ENCODE measurements around the gene NTMT2. TPM values are rescaled to one million over a fixed set of nuclear protein-coding genes. Genes with fewer than 3 reads are reported as not detected.

Gene NTMT2
- total and polyA plus RNA-seq, 2 of the 8 experiments (the other 6 are each of a cell fraction or from before 2014, with no cell fraction given) = 0.38 TPM; not detected in 1

DNA sequence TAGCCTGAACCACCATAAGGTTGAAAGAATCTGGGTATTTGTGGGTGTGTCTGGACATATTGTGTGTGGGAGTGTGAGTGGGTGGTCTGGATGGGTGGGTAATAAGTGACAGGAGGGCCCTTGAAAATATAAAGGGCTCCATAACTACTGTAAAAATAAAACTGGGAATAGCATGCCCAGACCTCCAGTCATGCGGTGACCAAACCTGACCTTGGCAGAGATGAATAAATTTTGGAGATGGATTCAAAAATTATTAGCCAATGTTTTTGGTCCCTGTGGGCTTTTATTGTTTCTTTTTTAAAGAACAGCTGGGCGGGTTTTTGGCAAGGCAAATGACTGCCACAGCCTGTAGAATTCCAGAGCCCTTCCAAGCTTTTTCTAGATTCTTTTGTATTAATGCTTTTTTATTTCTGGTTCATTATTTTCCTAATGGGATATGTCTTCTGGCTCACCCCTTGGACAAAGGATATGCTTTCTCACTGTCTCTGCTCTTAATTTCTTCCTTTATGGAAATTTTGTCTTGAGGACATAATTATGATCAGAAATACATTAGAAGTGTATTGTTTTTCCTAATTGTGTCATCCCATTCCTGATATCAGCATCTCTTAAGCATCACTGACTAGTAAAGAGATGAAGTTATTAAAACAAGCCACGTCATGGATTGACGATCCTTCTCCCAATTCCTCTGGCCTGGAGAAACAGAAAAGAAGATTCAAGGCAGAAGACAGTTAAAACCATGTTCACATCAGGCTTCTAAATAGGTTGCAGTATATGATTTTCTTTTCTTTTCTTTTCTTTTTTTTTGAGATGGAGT lies 69.5 kb downstream of the NTMT2 start:
- Histone ChIP-seq H2BK120ac (replicated peaks; ENCODE audit: low read depth, low read length) (no peak overlapping the region), H3K4ac (replicated peaks; ENCODE audit: insufficient read length, low read depth, low read length) (no peak overlapping the region), H3K23me2 (ENCODE audit: low read depth, low read length) (no peaks in the 10 kb centered on the region), H2AK5ac (ENCODE audit: low read depth, low read length) (no peak overlapping the region), H2BK5ac (ENCODE audit: low read depth, low read length) (no peak overlapping the region), H3K14ac (ENCODE audit: insufficient read length) (no peak overlapping the region), H3K4me1 (replicated peaks in 1 of 4; ENCODE audit: control insufficient read depth in 3 of 4, insufficient read depth in 4 of 4, low read length in 3 of 4) (no peaks in the 10 kb centered on the region; a peak in 1 of 7 replicates), H2AFZ (ENCODE audit: low read length) (no peak overlapping the region), H3K9ac (replicated peaks in 1 of 4; ENCODE audit: extremely low read depth in 1 of 4, low read depth in 3 of 4, low read length in 3 of 4) (no peak overlapping the region), H2BK15ac (ENCODE audit: low read length) (no peak overlapping the region), H3K56ac (replicated peaks; ENCODE audit: insufficient read length, low read depth, low read length) (no peak overlapping the region), H3K4me3 (ENCODE audit: extremely low read depth in 1 of 4, insufficient read depth in 2 of 4, low read depth in 3 of 4, low read length in 4 of 4) (no peak overlapping the region), H2BK20ac (ENCODE audit: low read length) (no peak overlapping the region), H3K18ac (ENCODE audit: extremely low read depth, low read length) (no peak overlapping the region), H3K79me2 (ENCODE audit: control insufficient read depth in 1 of 2, insufficient read depth in 2 of 2, low read length in 2 of 2) (no peaks in the 10 kb centered on the region), H3K27ac (ENCODE audit: low read depth, low read length) (no peak overlapping the region), H3K9me3 (ENCODE audit: insufficient read depth in 2 of 2, low read depth in 1 of 2, low read length in 1 of 2) (no peaks in the 10 kb centered on the region), H2BK12ac (ENCODE audit: low read depth, low read length) (no peak overlapping the region), H4K91ac (replicated peaks; ENCODE audit: insufficient read length, low read length) (no peak overlapping the region), H3K79me1 (ENCODE audit: low read depth, low read length) (no peaks in the 10 kb centered on the region), H3K36me3 (ENCODE audit: control insufficient read depth in 2 of 4, insufficient read depth in 4 of 4, low read length in 3 of 4) (no peaks in the 10 kb centered on the region), H4K20me1 (replicated peaks in 1 of 2; ENCODE audit: control insufficient read depth in 1 of 2, insufficient read depth in 2 of 2, low read length in 2 of 2) (no peaks in the 10 kb centered on the region), H3K27me3 (replicated peaks in 1 of 4; ENCODE audit: control insufficient read depth in 3 of 4, extremely low read depth in 1 of 4, insufficient read depth in 3 of 4, low read length in 3 of 4) (peaks cover 0 to 1% (median 0%) of the 10 kb centered on the region in 4 experiments; a peak in 1 of 7 replicates), H4K8ac (ENCODE audit: extremely low read depth, insufficient read depth, low read length) (no peak overlapping the region), H3K4me2 (ENCODE audit: insufficient read depth in 1 of 2, low read depth in 2 of 2, low read length in 2 of 2) (no peak overlapping the region), H4K5ac (ENCODE audit: insufficient read length, low read depth, low read length) (no peak overlapping the region), H3K23ac (ENCODE audit: insufficient read length) (no peak overlapping the region)
- no peak for DNase-seq (ENCODE audit: low read depth in 1 of 2, low spot score in 2 of 2)
- CTCF ChIA-PET (ENCODE audit: partially characterized antibody) = interaction anchor here (0.6 kb wide), 1 partner anchor 342 kb away, joined by 3 read pairs; no protein-coding TSS in a partner anchor
- no peak for FAIRE-seq
- POLR2A ChIA-PET (ENCODE audit: partially characterized antibody) = no interaction called here
- 95% methylated on average over 4 of the region's 4 CpGs; no CpG with 5 or more reads in 1 of the 2 experiments for WGBS, 2 experiments (ENCODE audit: extremely low coverage in 1 of 2, insufficient coverage in 1 of 2, insufficient read length in 1 of 2, insufficient replicate concordance in 2 of 2, low coverage in 1 of 2, low lambda C conversion rate in 2 of 2, missing lambda C conversion rate in 1 of 2)
- TF ChIP-seq CREB1 (IDR thresholded peaks at IDR 0.05) (no peak), BCL11A (IDR thresholded peaks at IDR 0.05; ENCODE audit: low read depth in 2 of 2, low read length in 2 of 2) (no peak), KDM1A (IDR thresholded peaks at IDR 0.05; ENCODE audit: borderline replicate concordance, low read length) (no peak), KDM4A (IDR thresholded peaks at IDR 0.05; ENCODE audit: low read depth, low read length, severe bottlenecking) (no peak), EZH2 (IDR thresholded peaks at IDR 0.05; ENCODE audit: low read depth, low read length, severe bottlenecking) (no peak), CHD2 (IDR thresholded peaks at IDR 0.05; ENCODE audit: low read length) (no peak), KDM5A (IDR thresholded peaks at IDR 0.05; ENCODE audit: low read length) (no peak), SP1 (IDR thresholded peaks at IDR 0.05; ENCODE audit: low read depth, low read length) (no peak), JUND (IDR thresholded peaks at IDR 0.05; ENCODE audit: low read length) (no peak), SIX5 (IDR thresholded peaks at IDR 0.05; ENCODE audit: low read depth, low read length) (no peak)
- TF ChIP-seq, protein P1, sequence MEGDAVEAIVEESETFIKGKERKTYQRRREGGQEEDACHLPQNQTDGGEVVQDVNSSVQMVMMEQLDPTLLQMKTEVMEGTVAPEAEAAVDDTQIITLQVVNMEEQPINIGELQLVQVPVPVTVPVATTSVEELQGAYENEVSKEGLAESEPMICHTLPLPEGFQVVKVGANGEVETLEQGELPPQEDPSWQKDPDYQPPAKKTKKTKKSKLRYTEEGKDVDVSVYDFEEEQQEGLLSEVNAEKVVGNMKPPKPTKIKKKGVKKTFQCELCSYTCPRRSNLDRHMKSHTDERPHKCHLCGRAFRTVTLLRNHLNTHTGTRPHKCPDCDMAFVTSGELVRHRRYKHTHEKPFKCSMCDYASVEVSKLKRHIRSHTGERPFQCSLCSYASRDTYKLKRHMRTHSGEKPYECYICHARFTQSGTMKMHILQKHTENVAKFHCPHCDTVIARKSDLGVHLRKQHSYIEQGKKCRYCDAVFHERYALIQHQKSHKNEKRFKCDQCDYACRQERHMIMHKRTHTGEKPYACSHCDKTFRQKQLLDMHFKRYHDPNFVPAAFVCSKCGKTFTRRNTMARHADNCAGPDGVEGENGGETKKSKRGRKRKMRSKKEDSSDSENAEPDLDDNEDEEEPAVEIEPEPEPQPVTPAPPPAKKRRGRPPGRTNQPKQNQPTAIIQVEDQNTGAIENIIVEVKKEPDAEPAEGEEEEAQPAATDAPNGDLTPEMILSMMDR (IDR thresholded peaks at IDR 0.05; ENCODE audit: control extremely low read depth in 1 of 3, insufficient read depth in 1 of 3, low read depth in 1 of 3, low read length in 3 of 3) = no peak
